GM23338 (cell line): ENCODE data around the gene GPR176. TPM values are rescaled to one million over a fixed set of nuclear protein-coding genes. Genes with fewer than 3 reads are reported as not detected.

Source experiments
- ATAC-seq: fragments of 200-7000 bp; cut with Tn5 transposase; 3 replicates; pipeline ENCODE4 v1.9.1; 2020
- DNase-seq: peaks from one replicate; pipeline ENCODE4 v3.0.0-alpha.2; 2015; ENCODE audit warnings: low spot score
- H2AFZ ChIP-seq: fragments of 200-600 bp; sonication (generic); 2 replicates; pipeline ENCODE4 v1.8.0; 2016; ENCODE audit warnings: antibody characterized with exemption, mild to moderate bottlenecking, moderate library complexity
- H3F3A ChIP-seq: fragments of 200-600 bp; sonication (generic); replicated peaks from 2 replicates; pipeline ENCODE4 v1.8.0; 2017; ENCODE audit warnings: antibody characterized with exemption, mixed run types, low read depth
- H3K27ac ChIP-seq: fragments of 200-600 bp; sonication (generic); 2 replicates; pipeline ENCODE4 v1.6.1; 2016; ENCODE audit warnings: low read depth
- H3K27me3 ChIP-seq: fragments of 200-600 bp; sonication (generic); 2 replicates; pipeline ENCODE4 v1.8.0; 2016; ENCODE audit warnings: mild to moderate bottlenecking, mixed run types, moderate library complexity; ENCODE audit not compliant: insufficient read depth
- H3K36me3 ChIP-seq: fragments of 200-600 bp; sonication (generic); 2 replicates; pipeline ENCODE4 v1.8.0; 2016; ENCODE audit warnings: mild to moderate bottlenecking; ENCODE audit not compliant: insufficient read depth
- H3K4me1 ChIP-seq: fragments of 200-600 bp; sonication (generic); 2 replicates; pipeline ENCODE4 v1.8.0; 2016; ENCODE audit warnings: mild to moderate bottlenecking, moderate library complexity; ENCODE audit not compliant: insufficient read depth
- H3K4me2 ChIP-seq: fragments of 200-600 bp; sonication (generic); 2 replicates; pipeline ENCODE4 v1.7.1; 2017; ENCODE audit warnings: mixed run types
- H3K4me3 ChIP-seq: fragments of 200-600 bp; sonication (generic); 2 replicates; pipeline ENCODE4 v1.6.1; 2016; ENCODE audit warnings: mixed run types
- H3K79me2 ChIP-seq: fragments of 200-600 bp; sonication (generic); replicated peaks from 2 replicates; pipeline ENCODE4 v1.8.0; 2017; ENCODE audit warnings: mild to moderate bottlenecking; ENCODE audit not compliant: insufficient read depth
- H3K9me2 ChIP-seq: fragments of 200-600 bp; sonication (generic); 2 replicates; pipeline ENCODE4 v1.8.0; 2017; ENCODE audit not compliant: insufficient read depth
- H4K20me1 ChIP-seq: fragments of 200-600 bp; sonication (generic); replicated peaks from 2 replicates; pipeline ENCODE4 v1.8.0; 2017; ENCODE audit warnings: mild to moderate bottlenecking; ENCODE audit not compliant: insufficient read depth
- H3K27ac Mint-ChIP-seq: 2 replicates; pipeline ENCODE4 v1.8.0; 2020; ENCODE audit warnings: inconsistent platforms, mild to moderate bottlenecking, moderate library complexity, mixed read lengths
- H3K27me3 Mint-ChIP-seq: 3 replicates; pipeline ENCODE4 v1.8.0; 2022; ENCODE audit warnings: low read depth, mild to moderate bottlenecking, moderate library complexity, mixed read lengths, inconsistent platforms; ENCODE audit not compliant: insufficient read depth, poor library complexity
- H3K36me3 Mint-ChIP-seq: 3 replicates; pipeline ENCODE4 v1.8.0; 2021; ENCODE audit warnings: low read depth, mild to moderate bottlenecking, inconsistent platforms, moderate library complexity, mixed read lengths
- H3K4me1 Mint-ChIP-seq: 3 replicates; pipeline ENCODE4 v1.8.0; 2020; ENCODE audit warnings: mild to moderate bottlenecking, inconsistent platforms, mixed read lengths
- H3K4me3 Mint-ChIP-seq: 3 replicates; pipeline ENCODE4 v1.8.0; 2021; ENCODE audit warnings: moderate library complexity, mild to moderate bottlenecking, inconsistent platforms, mixed read lengths
- H3K9me3 Mint-ChIP-seq: 3 replicates; pipeline ENCODE4 v1.8.0; 2020; ENCODE audit warnings: moderate library complexity, mild to moderate bottlenecking, inconsistent platforms, mixed read lengths
- CREB1 ChIP-seq: fragments of 250-450 bp; sonication (Bioruptor Pico); IDR thresholded peaks from 2 replicates; pipeline ENCODE4 v1.5.0; 2020; ENCODE audit warnings: low read depth, mild to moderate bottlenecking, moderate library complexity
- CTCF ChIP-seq, 2 experiments: fragments of 200-600 bp in 1 of 2; sonication (generic) in 1 of 2; conservative IDR thresholded peaks; 2 replicates each; pipeline versions ENCODE4 v1.5.1 to v1.6.1; 2016 to 2017; ENCODE audit warnings: antibody characterized with exemption in 2 of 2, low read depth in 2 of 2, mild to moderate bottlenecking in 2 of 2, moderate library complexity in 1 of 2
- EZH2 ChIP-seq: fragments of 200-600 bp; sonication (generic); IDR thresholded peaks from one replicate; pipeline ENCODE4 v1.8.0; 2017; ENCODE audit warnings: antibody characterized with exemption, mild to moderate bottlenecking, low read depth; ENCODE audit not compliant: unreplicated experiment
- EZH2phosphoT487 ChIP-seq: fragments of 200-600 bp; sonication (generic); IDR thresholded peaks from one replicate; pipeline ENCODE4 v1.8.1; 2018; ENCODE audit warnings: antibody characterized with exemption; ENCODE audit not compliant: unreplicated experiment
- JUNB ChIP-seq: IDR thresholded peaks from one replicate; pipeline ENCODE4 v1.6.1; 2016; ENCODE audit warnings: antibody characterized with exemption; ENCODE audit not compliant: unreplicated experiment
- NANOG ChIP-seq: IDR thresholded peaks from 2 replicates; pipeline ENCODE4 v1.6.1; 2016; ENCODE audit warnings: antibody characterized with exemption, borderline replicate concordance
- POLR2AphosphoS5 ChIP-seq: IDR thresholded peaks from 2 replicates; pipeline ENCODE4 v1.6.1; 2016; ENCODE audit warnings: antibody characterized with exemption, low read depth
- STAT1 ChIP-seq: IDR thresholded peaks from one replicate; pipeline ENCODE4 v1.6.1; 2016; ENCODE audit warnings: antibody characterized with exemption; ENCODE audit not compliant: unreplicated experiment
- ZNF114 ChIP-seq: fragments of 250-450 bp; sonication (Bioruptor Pico); IDR thresholded peaks from 2 replicates; pipeline ENCODE4 v1.5.0; 2020; ENCODE audit warnings: mild to moderate bottlenecking, moderate library complexity
- ZNF331 ChIP-seq: fragments of 250-450 bp; sonication (Bioruptor Pico); IDR thresholded peaks from 2 replicates; pipeline ENCODE4 v1.5.0; 2020; ENCODE audit warnings: low read depth, mild to moderate bottlenecking, moderate library complexity
- polyA plus RNA-seq: library from polyadenylated mRNA; unstranded; fragments of >200 nt; fragmentation: Nextera tagmentation; extraction: Ambion mirVana; gene quantifications from 2 replicates; pipeline ENCODE4 v1.2.1, GENCODE V29; 2016
- total RNA-seq: library from RNA; depleted of rRNA; stranded (reverse); fragments of >200 nt; shearing (Covaris generic); gene quantifications from 2 replicates; pipeline ENCODE4 v1.2.3, GENCODE V29; 2014
- TF ChIP-seq, protein P1 (sequence below): IDR thresholded peaks from 2 replicates; pipeline ENCODE4 v1.6.1; 2016; ENCODE audit warnings: antibody characterized with exemption
- TF ChIP-seq, protein P2 (sequence below): IDR thresholded peaks from one replicate; pipeline ENCODE4 v1.6.1; 2018; ENCODE audit warnings: antibody characterized with exemption; ENCODE audit not compliant: unreplicated experiment
- TF ChIP-seq, protein P3 (sequence below): fragments of 250-450 bp; sonication (Bioruptor Pico); IDR thresholded peaks from 2 replicates; pipeline ENCODE4 v1.5.0; 2020; ENCODE audit warnings: mild to moderate bottlenecking, moderate library complexity

The GPR176 gene
- total and polyA plus RNA-seq, 2 experiments from 2014 or later, result 60.0 to 248 TPM

- no peaks in the 10 kb centered on the region for H3K9me3 Mint-ChIP-seq
- Histone ChIP-seq H3K27me3 (no peaks in the 10 kb centered on the region), H3K9me2 (no peaks in the 10 kb centered on the region), H3K4me1 (peaks cover 100% of the 10 kb centered on the region), H3K79me2 (peaks cover 100% of the 10 kb centered on the region), H3K4me2 (0 out of 2 replicates have a peak overlapping the region, but pooled peaks have one; percentile 29), H4K20me1 (peaks cover 30% of the 10 kb centered on the region), H3K4me3 (no peak overlapping the region), H3K27ac (0 out of 2 replicates have a peak overlapping the region, but pooled peaks have one; percentile 75), H2AFZ (no peak overlapping the region), H3K36me3 (0 out of 2 replicates have a peak, but pooled peaks cover 1% of the 10 kb centered on the region), H3F3A (no peaks in the 10 kb centered on the region; the same call in 1 of the 2 replicates)
- peaks cover 49% of the 10 kb centered on the region for H3K36me3 Mint-ChIP-seq
- peak overlapping the region; percentile 71 for H3K27ac Mint-ChIP-seq
- peaks cover 3% of the 10 kb centered on the region for H3K27me3 Mint-ChIP-seq
- DNase-seq (no peak), ATAC-seq (0 out of 3 replicates have a peak, but pooled peaks have one; percentile 5)
- no peak for TF ChIP-seq STAT1
- TF ChIP-seq, protein P1, sequence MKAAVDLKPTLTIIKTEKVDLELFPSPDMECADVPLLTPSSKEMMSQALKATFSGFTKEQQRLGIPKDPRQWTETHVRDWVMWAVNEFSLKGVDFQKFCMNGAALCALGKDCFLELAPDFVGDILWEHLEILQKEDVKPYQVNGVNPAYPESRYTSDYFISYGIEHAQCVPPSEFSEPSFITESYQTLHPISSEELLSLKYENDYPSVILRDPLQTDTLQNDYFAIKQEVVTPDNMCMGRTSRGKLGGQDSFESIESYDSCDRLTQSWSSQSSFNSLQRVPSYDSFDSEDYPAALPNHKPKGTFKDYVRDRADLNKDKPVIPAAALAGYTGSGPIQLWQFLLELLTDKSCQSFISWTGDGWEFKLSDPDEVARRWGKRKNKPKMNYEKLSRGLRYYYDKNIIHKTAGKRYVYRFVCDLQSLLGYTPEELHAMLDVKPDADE, result no peak
- no peak for TF ChIP-seq POLR2AphosphoS5
- TF ChIP-seq, protein P2, sequence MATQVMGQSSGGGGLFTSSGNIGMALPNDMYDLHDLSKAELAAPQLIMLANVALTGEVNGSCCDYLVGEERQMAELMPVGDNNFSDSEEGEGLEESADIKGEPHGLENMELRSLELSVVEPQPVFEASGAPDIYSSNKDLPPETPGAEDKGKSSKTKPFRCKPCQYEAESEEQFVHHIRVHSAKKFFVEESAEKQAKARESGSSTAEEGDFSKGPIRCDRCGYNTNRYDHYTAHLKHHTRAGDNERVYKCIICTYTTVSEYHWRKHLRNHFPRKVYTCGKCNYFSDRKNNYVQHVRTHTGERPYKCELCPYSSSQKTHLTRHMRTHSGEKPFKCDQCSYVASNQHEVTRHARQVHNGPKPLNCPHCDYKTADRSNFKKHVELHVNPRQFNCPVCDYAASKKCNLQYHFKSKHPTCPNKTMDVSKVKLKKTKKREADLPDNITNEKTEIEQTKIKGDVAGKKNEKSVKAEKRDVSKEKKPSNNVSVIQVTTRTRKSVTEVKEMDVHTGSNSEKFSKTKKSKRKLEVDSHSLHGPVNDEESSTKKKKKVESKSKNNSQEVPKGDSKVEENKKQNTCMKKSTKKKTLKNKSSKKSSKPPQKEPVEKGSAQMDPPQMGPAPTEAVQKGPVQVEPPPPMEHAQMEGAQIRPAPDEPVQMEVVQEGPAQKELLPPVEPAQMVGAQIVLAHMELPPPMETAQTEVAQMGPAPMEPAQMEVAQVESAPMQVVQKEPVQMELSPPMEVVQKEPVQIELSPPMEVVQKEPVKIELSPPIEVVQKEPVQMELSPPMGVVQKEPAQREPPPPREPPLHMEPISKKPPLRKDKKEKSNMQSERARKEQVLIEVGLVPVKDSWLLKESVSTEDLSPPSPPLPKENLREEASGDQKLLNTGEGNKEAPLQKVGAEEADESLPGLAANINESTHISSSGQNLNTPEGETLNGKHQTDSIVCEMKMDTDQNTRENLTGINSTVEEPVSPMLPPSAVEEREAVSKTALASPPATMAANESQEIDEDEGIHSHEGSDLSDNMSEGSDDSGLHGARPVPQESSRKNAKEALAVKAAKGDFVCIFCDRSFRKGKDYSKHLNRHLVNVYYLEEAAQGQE, result no peak
- TF ChIP-seq JUNB, result no peak
- TF ChIP-seq ZNF331 (CRISPR knock-in tag), result no peak
- no peak for TF ChIP-seq EZH2
- TF ChIP-seq CTCF (conservative IDR thresholded peaks at IDR 0.05; ENCODE audit: low read depth in 2 of 2), result no peak
- no peak for TF ChIP-seq NANOG
- no peak for TF ChIP-seq CREB1 (CRISPR knock-in tag)
- TF ChIP-seq EZH2phosphoT487, result no peak
- TF ChIP-seq ZNF114 (CRISPR knock-in tag), result no peak
- TF ChIP-seq, protein P3, sequence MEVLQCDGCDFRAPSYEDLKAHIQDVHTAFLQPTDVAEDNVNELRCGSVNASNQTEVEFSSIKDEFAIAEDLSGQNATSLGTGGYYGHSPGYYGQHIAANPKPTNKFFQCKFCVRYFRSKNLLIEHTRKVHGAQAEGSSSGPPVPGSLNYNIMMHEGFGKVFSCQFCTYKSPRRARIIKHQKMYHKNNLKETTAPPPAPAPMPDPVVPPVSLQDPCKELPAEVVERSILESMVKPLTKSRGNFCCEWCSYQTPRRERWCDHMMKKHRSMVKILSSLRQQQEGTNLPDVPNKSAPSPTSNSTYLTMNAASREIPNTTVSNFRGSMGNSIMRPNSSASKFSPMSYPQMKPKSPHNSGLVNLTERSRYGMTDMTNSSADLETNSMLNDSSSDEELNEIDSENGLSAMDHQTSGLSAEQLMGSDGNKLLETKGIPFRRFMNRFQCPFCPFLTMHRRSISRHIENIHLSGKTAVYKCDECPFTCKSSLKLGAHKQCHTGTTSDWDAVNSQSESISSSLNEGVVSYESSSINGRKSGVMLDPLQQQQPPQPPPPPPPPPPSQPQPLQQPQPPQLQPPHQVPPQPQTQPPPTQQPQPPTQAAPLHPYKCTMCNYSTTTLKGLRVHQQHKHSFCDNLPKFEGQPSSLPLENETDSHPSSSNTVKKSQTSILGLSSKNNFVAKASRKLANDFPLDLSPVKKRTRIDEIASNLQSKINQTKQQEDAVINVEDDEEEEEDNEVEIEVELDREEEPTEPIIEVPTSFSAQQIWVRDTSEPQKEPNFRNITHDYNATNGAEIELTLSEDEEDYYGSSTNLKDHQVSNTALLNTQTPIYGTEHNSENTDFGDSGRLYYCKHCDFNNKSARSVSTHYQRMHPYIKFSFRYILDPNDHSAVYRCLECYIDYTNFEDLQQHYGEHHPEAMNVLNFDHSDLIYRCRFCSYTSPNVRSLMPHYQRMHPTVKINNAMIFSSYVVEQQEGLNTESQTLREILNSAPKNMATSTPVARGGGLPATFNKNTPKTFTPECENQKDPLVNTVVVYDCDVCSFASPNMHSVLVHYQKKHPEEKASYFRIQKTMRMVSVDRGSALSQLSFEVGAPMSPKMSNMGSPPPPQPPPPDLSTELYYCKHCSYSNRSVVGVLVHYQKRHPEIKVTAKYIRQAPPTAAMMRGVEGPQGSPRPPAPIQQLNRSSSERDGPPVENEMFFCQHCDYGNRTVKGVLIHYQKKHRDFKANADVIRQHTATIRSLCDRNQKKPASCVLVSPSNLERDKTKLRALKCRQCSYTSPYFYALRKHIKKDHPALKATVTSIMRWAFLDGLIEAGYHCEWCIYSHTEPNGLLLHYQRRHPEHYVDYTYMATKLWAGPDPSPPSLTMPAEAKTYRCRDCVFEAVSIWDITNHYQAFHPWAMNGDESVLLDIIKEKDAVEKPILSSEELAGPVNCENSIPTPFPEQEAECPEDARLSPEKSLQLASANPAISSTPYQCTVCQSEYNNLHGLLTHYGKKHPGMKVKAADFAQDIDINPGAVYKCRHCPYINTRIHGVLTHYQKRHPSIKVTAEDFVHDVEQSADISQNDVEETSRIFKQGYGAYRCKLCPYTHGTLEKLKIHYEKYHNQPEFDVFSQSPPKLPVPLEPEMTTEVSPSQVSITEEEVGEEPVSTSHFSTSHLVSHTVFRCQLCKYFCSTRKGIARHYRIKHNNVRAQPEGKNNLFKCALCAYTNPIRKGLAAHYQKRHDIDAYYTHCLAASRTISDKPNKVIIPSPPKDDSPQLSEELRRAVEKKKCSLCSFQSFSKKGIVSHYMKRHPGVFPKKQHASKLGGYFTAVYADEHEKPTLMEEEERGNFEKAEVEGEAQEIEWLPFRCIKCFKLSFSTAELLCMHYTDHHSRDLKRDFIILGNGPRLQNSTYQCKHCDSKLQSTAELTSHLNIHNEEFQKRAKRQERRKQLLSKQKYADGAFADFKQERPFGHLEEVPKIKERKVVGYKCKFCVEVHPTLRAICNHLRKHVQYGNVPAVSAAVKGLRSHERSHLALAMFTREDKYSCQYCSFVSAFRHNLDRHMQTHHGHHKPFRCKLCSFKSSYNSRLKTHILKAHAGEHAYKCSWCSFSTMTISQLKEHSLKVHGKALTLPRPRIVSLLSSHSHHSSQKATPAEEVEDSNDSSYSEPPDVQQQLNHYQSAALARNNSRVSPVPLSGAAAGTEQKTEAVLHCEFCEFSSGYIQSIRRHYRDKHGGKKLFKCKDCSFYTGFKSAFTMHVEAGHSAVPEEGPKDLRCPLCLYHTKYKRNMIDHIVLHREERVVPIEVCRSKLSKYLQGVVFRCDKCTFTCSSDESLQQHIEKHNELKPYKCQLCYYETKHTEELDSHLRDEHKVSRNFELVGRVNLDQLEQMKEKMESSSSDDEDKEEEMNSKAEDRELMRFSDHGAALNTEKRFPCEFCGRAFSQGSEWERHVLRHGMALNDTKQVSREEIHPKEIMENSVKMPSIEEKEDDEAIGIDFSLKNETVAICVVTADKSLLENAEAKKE (CRISPR knock-in tag), result no peak
- H3K4me1 Mint-ChIP-seq, result peaks cover 92% of the 10 kb centered on the region
- H3K4me3 Mint-ChIP-seq, result peak overlapping the region; percentile 24; the same call in 2 of the 3 replicates
Measured at GRCh38 chr15:39908186-39908585, 11.9 kb downstream of the GPR176 start.
